Inflammatory macrophage treated with lipopolysaccharide for 1 hour (primary cell): ENCODE measurements around the gene SOHLH2.

ENCODE experiments used
- DNase-seq, 2 donors: peaks; one replicate each; pipeline ENCODE4 v3.0.0-alpha.2; 2020 to 2022

SOHLH2 gene

DNA sequence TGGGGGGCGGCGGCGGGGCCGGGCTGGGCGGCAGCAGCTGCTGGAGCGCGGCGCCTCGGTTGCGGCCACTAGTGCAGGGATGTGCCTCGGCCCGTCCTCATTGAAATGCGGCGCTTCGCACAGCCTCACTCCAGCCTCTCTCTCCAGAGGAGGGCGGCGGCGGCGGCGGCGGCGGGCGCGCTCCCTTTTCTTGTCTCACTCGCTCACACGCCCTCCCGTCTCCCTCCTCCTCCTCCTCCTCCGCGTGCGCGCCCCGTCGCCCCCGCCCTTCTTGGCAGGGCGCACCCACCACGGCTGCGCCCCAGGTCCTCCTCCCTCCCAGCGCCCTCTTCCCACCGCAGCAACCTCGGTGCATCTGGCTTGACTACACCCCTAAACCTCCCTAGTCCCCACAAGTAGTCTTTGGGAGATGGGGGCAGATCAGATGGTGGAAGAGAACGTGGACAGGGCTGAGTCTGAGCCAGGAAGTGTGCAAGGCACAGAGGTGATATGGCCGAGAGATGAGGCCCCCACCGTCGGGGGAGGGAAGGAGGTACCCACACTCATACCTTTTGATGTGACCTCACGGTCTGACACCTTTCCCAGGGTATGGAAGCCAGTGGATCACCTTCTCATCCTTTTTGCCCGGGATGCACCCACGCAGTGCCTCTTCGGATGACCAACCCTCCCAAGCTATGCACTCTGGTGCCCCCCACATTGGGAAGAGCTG is 83.0 kb downstream of the SOHLH2 start, which contains the start of gene DCLK1:
DCLK1 (minus strand) TSS at position 161 of the 709 bp plus-strand sequence.
- DNase-seq, result no peak

DNA sequence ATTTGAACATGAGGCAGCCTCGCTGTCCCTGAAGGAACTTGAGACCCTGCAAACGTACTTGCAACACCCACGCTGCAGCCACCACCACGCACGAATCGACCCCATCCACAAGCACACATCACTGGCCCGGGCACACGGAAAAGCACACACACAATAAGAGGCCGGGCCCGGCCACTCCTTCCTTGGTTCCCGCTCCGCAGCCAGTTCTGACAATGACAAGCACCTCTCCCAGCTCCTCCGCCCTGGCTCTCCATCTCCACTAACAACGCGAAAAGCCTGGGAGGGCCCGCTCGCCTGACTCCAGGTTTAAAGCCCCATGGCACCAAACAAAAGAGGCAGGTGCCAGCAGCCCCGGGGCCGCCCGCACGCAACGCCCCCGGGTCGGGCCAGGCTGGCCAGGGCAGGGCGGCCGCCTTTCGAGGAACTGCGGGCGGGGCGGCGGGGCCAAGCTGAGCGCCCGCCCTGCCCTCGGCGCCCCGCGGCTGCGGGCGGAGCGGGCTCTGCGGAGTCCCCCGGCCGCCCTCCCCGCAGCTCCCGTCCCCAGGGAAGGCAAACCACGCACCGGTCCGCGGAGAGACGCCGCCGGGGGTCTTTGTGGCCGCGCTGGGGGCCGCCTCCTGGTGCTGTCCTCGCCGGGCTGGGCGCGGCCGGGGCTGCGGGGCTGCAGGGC is 83.7 kb downstream of the SOHLH2 start:
- DNase-seq, result no peak

DNA sequence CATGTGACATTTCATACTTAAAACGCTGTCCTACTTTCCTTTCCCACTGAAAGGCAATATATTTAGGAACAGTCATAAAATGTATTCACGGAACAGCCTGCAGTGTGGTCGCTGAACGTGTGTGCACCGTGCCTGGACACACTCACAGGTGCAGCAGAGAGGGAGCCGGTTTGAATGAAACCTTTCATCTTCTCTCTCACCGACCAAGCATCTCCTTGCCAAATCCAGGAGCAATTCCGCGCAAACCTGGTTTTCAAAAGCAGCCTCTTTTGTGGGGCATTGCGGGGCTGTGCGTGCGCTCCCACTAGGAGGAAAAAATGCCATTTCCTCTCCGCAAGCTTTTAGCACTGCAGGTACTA is 84.2 kb downstream of the SOHLH2 start:
- no peak for DNase-seq

DNA sequence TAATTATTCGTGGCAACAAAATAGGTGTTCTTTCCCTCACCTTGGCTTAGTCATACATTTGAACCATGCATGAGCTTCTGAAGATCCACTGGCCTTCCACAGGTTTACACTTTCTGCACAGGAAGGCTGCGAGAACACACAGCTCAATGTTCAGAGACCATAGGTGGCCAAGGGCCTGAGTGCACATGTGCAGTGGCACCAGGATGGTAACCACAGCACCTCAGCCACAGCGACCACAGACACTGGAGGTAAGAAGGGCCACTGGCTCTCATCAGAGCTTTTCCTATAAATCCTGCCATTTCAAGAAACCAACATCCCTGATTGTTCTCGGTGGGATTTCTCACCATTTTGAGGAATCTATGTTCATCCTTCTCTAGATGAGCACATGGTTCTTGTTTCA is 84.8 kb downstream of the SOHLH2 start:
- no peak for DNase-seq

DNA sequence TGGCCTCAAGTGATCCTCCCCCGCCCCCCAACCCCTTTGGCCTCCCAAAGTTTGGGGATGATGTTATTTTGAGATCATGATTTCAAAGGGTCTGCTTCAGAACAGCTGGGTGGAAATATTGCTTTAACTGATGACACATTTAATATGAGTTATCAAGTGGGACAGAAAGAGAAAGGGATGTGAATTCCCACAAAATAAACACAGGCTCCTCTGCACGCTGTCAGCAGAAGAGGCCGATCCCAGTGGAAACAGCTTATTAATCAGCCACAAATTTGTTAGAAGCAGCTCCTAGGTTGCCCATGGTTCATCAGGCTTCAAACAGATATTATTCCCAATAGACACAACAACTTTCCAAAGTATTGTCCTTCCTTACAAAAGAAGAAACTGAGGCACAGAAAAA is 87.9 kb downstream of the SOHLH2 start:
- no peak for DNase-seq

DNA sequence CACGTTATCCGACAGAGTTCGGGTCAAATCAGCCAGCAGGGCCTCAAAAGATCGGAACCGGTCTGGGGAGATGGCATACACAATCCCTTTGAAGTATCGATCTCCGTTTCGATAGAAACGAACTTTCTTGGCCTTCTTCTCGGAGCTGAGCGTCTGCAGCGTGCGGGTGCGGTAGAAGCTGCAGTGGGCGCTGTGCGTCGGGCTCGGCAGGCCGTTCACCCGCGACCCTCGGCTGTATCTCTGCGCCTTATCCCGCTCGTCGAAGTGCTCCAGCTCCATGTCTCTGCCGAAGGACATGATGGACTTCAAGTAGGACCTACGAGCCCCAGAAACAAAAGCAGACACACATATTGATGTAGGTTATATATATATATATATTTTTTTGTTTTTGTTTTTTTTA is 88.5 kb downstream of the SOHLH2 start:
- no peak for DNase-seq

DNA sequence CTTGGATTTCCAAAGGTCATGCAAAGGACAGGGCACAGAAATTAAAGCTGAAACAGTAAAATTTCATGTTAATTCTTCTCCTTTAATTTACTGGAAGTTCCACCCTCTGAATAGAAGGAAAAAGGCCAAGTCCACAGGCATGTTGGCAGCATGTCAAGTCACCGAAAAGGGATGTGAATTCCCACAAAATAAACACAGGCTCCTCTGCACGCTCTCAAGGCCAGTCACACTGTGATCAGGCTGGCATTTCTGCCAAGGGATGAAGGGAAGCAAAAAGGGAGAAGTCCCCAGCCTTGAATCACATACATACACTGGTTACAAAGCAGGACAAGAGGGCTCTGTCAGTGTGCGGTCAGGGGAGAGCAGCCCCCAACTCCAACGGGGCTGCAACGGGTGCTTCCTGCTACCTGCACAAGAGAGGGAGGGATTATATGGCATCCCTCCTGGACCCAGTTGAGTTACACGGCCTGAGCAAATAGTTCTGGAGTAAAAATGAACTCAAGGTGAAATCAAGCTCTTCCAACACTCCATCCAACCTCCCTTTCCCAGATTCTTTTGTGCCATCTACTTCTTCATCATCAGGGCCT is 90.0 kb downstream of the SOHLH2 start:
- no peak for DNase-seq
